GM19025 (cell line): ENCODE data around the gene PALD1.
A peak's percentile ranks its signal among the peaks of the same experiment; 100 is the strongest.
"Not testable (repeated sequence)": the region's sequence is repeated elsewhere in the genome, so short reads cannot be mapped to it uniquely, and the experiment has no call there.

Source experiments
- ATAC-seq: cut with Tn5 transposase; IDR thresholded peaks from one replicate; pipeline ENCODE4 v1.9.1; 2021; ENCODE audit warnings: mild to moderate bottlenecking, low read depth, moderate library complexity; ENCODE audit not compliant: unreplicated experiment

PALD1 gene

DNA sequence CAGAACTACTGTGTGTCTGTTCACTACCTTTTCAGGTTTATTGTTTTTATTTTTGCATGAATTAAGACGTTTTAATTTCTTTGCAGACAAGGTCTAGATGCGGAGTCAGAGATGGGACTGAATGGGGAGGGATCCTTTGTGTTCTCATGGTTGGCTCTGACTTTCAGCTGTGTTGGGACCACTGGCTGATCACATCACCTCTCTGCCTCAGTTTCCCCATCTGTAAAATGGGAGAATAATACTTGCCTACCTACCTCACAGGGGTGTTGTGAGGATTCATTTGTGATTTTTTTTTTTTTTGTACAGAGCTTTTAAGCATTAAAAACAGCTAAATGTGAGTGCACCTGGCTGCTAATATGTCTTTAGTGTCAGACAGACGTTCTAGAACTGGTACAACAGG, 89.5 kb downstream of the PALD1 start:
- no peak for ATAC-seq

DNA sequence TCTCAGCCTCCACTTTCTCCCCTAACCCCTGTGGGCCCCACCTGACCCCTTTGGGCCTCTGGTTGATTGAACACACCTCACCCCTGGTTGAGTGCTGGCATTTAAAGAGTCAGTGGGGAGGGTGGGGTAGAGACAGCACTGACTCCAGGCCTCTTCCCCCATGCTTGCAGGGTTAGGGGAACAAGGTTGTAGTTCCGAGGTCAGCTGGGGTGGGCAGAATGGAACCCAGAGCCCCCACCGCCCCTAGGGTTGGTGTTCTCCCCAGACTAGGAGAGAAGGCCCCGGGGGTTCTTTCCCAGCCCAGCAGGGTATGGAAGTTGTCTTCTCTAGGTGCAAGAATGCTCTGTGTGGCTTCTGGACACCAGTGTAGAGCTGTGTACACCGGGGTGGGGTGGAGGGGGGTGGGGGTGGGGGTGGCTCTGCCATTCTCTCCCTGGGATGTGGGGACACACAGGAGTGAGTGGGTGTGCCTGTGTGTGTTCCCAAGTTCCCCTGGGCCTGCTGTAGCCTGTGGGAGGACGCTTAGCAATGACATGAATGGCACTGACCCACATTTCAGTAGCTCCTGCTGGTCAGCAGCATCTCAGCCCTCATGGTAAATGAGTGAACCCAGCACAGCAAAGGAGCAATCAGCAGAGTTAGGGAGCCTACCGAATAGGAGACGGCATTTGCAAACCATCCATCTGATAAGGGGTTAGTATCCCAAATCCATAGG, 90.4 kb downstream of the PALD1 start:
- no peak for ATAC-seq

DNA sequence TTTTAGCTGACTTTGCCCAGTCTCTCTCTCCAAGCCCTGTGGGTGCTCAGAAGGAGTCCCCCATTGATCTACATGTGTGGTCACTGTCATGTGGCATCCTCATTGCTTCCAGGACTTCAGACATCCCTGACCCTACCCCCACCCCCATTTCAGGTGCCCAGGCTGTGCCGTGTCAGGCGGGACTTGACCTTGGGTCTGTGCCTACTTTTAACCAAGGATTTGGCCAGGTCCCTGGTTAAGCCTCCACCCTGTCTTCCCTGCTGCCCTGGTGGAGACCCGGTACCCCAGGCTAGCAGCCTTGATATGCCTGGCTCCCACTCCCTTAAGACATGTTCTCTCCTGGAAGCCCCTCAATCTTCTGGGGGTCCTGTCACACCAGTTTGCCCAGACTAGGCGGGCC, 92.7 kb downstream of the PALD1 start:
- no peak for ATAC-seq

DNA sequence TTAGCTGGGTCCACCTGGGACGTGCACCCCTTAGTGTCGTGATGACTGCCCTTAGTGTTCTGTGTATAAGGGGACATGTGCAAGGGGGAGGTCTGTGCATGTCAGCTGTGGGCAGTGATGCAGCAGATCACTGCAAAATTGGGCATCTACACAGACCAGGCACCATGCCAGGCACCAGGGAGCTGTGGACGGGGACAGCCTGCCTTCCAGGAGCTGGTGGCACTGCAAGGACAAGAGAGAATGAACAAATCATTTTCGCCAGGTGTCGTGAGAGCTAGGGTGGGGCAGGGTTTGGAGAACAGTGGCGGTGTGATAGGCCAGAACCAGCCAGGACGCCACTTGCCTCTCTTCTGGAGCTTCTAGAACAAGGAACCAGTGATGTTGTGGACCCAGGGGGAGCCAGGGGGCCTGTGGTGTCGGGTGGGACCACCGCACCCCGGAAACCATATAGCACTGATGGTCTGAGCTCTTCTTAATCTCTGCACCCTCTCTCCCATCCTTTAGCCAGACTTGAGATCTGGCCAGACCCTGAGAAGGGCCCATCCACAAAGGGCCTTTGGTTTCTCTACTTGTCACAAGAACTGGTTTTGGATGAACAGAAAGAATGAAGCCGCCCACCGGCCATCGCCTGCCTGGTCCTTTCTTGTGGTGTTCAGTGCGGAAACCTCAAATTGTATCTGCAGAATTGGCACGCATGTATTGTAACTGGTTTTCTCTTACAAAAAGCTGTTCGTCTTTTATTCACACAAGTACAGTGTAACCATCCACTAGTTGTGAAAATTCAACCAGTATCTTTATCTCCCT, 93.3 kb downstream of the PALD1 start:
- ATAC-seq, result no peak

DNA sequence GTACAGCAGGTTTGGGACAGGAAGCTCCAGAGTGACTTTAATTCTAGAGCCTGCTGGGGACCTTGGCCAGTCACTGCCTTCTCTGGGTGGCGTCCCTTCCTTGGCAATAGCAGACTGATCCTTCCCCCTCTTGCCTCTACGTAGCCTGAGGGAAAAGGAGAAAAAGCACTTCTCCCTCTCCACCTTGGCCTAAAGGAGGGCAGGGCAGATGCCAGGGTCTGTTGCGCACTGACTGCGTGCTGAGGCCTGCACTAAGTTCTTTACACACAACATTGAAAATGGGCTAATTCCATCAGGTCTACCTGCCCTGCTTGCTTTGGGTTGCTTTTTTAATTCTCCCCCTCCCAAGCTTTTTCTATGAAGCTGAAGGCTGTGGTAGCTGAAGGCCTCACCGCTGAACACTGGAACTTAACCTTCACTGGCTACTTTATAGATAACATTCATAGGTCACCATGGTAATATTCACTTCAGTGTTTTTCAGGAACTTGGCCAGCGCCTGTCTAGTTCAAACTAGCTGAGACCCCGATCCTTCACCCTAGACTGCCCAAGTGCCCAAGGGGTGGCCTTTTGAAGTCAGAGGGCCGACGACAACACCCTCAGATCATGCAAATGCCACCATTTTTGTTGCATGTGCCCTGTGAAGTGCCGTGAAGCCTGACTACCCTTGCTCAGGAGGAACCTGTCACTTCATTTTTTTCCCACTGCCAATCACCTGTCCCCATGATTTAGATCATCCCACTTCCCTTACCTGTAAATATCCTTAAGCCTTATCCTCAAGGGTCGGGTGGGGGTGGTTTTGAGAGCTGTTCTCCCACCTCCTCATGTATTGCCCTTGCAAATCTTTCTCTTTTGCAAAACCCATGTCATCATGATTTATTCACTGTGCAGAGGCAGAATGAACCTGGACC, 95.3 kb downstream of the PALD1 start:
- ATAC-seq, result no peak

DNA sequence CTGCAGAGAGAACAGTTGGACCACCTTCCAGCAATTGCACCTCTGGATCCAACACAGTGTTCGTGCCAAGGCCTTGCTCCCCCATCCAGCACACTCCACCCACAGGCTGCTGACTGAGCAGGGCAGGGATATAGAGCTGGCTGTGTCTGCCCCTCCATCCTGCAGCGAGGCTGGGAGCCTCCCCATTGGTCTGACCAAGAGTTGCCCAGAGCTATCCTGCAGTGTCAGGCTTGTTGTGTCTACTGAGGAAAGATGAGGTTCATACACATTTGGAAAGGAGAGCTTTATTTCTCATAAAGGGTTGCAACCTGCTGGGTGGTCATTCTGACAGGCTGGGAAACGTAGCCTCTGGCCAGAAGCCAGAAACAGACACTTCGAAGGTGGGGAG, 96.9 kb downstream of the PALD1 start:
- no peak for ATAC-seq

DNA sequence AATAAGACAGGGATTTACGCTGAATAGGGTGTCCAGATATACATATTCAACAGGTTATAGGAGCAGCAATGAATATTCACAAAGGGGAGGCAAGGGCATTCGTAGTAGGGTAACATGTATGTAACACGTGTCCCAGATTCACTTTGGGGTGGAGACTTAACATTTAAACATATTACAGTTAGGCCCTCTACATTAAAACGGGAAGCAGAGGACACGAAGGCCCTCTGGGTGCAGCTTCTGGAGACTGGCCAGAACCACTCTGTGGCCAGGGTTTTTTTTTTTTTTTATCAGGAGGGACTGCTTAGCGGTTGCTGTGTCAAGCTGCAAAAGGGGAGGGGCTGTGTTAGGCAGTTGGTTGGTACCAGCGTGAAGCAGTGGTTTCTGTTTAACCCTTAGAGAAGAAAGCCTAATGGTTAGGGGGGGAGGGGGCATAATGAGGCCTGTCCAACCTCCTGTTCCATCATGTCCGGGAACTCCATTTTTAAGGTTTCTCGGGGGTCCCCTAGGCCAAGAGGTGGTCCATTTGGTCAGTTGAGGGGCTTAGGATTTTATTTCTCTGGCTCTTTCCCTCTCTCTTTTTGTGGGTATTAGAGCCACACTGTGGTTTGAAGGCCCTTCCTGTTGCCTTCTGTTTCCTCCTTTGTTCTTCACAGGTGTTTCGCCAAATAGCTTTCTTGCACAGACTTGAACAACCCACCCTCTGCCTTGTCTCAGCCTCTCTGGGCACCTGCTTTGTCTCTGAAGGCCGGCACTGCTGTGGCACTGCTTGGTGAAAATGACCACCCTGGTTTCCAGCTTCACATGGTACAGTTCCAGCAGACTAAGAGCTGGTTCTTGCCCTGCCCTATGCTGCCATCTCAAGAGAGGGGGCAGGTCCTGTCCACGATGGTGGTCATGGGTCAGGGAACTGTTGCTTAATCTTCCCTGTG, 97.6 kb downstream of the PALD1 start:
- peak; percentile 51 for ATAC-seq

DNA sequence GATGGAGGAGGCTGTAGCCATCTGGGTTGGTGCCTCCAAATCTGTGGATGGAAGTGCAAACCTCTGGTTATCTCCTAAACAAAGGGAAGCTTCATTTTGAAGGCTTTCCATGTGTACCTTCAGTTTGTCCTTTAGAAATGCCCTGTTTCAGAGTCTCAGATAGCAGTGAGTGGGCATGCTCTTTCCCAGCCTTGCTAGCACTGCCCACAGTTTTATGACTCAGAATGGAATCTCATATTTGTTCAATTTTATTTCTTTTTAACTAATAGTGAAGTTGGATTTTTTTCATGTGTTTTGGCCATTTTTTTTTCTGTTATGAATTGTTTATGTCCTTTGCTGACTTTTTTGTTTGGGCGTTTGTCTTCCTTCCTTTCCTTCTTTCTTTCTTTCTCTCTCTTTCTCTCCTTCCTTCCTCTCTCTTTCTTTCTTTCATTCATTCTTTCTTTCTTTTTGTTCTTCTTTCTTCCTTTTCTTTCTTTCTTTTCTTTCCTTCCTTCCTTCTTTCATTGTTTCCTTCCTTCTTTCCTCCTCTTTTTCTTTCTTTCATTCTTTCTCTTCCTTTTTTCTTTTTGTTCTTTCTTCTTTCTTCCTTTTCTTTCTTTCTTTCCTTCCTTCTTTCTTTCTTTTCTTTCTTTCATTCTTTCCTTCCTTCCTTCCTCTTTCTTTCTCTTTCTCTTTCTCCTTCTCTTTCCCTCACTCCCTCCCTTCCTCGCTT, 98.4 kb downstream of the PALD1 start:
- no peak for ATAC-seq

DNA sequence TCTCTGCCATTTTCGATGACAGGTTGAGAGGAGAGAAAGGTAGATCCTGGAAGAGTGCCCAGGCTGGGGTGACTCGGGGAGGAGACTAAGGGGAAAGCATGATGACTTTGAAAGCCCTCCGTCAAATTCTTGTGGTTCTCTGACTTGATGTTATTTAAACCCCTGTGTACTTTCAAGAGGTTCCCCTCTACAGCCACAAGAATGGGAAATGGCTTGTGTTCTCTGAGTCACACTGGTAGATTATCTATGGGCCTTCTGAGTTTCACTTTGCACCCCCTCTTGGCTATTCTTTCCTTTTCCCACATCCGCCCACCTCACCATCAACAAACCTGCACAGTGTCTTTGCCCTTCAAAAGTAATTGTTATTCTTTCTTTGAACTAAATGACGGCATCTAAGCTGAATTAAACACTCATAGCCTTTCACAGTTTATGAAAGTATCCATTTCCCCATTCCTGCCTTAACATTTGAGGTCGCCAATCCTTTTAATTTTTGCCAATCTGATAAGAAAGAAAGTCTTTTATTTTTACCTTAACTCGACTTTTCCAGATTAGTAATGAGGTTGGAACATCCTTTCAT, 99.9 kb downstream of the PALD1 start:
- peak; percentile 46 for ATAC-seq

DNA sequence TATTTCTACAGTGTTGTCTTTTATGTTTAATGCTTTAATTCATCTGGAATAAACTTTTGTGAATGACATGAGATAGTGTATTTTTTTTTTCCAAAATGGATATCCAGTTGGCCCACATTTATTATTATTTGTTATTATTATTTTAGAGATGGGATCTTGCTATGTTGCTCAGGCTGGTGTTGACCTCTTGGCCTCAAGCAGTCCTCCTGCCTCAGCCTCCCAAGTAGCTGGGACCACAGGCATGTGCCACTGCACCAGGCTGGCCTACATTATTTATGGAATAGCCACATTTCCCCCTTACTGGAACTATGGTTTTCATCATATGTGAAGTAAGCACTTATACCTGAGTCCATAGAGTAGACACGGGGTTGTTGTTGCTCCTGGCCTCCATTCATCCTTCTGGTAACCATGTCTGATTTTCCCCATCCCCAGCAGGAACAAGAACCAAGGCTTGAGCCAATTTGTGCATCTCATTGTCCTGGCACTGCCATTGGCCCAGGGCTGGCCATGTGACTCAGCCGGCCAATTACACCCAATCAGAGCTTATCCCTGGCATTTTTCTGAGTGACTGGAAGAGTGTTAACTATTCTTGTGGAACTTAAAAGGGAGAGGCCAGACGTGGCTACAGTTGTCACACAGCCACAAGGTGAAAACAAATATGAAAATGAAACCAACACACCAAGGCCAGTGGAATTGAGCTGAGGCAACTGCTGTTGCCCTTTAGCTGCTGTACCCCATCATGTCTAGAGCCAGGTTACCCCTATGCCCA, 100.9 kb downstream of the PALD1 start:
- no peak for ATAC-seq

DNA sequence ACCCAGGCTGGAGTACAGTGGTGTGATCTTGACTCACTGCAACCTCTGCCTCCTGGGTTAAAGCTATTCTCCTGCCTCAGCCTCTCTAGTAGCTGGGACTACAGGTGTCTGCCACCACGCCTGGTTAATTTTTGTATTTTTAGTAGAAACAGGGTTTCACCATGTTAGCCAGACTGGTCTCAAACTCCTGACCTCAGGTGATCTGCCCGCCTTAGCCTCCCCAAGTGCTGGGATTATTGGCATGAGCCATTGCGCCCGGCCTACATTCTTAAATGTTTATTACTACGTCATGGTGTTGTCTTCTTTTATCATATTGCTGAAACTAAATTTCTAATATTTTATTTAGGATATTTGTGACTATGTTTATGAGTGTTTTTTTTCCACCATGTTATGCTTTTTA, 102.6 kb downstream of the PALD1 start:
- not testable (repeated sequence) for ATAC-seq

DNA sequence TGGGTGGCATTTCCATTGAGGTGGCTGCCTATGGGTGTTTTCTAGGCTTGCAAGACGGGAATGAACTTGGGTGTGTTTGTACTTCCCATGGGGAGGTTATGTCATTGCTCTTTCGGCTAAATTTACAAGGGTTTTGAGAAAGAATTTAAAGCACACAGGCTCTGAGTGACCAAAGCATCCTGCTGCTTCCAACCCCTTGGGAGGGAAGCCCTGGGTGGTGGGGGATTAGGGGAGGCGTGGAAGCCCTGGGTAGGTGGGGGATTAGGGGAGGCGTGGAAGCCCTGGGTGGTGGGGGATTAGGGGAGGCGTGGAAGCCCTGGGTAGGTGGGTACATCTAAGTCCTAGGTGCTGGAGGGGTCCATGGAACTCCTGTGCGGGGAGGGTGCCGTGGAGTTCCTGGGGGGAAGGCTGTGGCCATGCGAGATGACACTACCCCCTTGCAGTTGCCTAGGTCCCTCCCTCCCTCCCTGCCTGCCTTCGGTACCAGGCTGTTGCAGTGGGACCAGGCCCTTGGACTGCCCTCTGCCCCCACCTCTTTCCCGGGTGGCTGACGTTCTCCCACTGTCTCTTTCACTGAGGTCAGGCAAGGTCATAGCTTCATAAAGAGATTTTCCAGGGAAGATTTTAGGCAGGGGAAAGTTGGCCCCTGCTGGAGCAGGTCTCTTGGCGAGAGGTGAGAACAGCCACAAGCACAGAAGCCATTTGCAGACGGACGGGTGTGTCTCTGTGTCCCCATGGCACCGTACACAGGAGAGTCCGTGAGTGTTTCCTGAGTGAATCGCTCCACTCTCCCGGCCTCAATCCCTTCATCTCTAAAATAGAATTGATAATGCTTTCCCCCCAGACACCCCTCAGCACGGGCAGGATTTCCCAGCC, 104.5 kb downstream of the PALD1 start:
- ATAC-seq, result no peak

DNA sequence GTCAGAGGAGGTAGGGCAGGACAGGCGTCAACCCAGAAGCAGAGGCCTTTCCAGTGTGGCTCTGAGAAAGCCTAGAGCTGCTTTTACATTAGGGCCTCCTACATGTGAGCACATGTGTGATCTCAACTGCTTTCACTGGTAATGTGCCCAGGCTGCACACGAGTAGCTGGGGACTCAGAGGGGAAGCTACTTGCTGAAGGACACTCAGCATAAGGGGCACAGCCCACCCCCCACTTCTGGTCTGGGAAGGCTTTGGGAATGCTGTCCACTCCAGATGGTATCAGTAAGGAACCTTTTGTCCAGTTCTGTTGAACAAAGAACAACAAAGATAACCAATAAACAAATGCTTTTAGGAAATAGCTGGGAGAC, 105.1 kb downstream of the PALD1 start:
- no peak for ATAC-seq

DNA sequence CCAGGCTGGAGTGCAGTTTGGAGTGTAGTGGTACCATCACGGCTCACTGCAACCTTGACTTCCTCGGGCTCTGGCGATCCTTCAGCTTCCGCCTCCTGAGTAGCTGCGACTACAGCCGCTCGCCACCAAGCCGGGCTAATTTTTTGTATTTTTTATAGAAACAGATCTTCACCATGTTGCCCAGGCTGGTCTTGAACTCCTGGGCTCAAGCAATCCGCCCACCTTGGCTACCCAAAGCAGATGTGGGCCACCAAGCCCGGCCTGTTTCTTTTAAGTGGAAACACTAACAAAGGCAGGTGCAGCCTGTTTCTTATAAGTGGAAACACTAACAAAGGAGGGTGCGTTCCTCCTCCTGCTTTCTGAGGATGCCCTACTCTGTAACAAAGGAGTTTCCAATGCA, 105.8 kb downstream of the PALD1 start:
- no peak for ATAC-seq

DNA sequence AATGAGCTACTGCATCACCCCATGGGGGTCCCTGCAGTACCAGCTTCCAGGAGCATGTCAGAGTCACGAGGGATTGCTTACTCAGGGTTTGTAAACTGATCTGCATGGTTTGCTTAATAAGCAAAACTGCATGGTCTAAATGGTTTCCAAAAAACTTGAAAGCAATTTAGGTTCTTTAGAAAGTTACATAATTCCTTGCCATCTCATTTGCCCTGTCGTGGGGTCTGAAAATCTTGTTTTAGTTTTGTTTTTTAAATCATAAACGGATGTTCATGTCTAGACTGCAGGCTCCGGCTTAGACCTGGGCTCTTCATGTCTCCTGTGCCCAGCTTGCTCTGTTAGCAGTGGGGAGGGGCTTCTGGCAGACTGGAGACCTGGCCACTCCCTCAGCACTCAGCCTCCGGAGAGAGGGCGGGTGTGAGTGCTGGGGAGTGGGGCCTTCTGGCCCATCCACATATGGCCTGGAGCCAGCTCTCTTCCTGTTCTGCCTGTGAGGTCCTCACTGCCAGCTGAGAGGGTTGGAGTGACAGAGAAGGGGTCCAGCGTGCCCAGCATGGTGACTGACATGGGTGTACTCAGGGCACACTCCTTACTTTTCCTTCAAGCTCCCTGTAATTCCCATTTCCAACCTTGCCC, 106.5 kb downstream of the PALD1 start:
- no peak for ATAC-seq

DNA sequence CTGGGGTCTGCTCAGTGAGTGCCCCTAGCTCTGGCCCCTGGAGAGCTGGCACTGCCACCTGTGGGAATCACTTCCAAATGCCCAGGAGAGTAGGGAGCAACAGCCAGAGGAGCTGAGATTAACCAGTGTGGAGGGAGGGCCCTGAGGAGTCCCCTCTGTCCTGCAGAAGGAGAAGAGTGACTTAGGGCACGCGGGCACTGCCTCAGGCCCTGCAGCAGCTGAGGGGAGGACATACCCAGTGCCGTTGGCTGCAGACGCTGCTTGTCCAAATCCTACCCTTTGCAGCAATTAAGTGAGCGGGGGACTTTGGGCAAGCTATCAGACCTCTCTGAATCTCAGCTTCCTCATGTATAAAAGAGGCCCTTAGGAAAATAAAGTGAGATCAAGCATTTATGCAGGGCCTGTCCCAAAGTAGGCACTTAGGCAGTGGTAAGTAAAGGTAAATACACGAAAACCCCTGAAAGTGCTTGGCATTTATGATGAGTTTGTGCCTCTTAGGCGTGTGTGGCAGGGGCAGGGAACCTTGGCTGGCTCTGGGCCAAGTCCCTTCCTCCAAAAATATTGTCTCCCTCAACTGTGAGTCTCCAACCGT, 107.1 kb downstream of the PALD1 start:
- no peak for ATAC-seq
